ENCODE data around the gene OPRM1. TPM values are rescaled to one million over a fixed set of nuclear protein-coding genes. Genes with fewer than 3 reads are reported as not detected.

The OPRM1 gene
- total RNA-seq, 1 experiment from 2014 or later: not detected

GRCh38 chr6:154249499-154250298, 210.7 kb downstream of the OPRM1 start:
- Mint-ChIP-seq H3K36me3 (ENCODE audit: insufficient read depth in 1 of 3, low read depth in 3 of 3) (no peaks in the 10 kb centered on the region), H3K9me3 (0 out of 5 replicates have a peak, but pooled peaks cover 0 to 2% of the 10 kb centered on the region in 2 experiments), H3K27ac (no peak overlapping the region; a peak in 1 of 7 replicates), H3K27me3 (ENCODE audit: low read depth) (no peaks in the 10 kb centered on the region), H3K4me1 (peaks cover 33 to 43% of the 10 kb centered on the region in 2 experiments), H3K4me3 (no peak overlapping the region)
- Histone ChIP-seq H4K91ac (ENCODE audit: insufficient read length, low read depth, low read length) (no peak overlapping the region), H3K4me2 (ENCODE audit: insufficient read depth, insufficient read length, low read length) (no peak overlapping the region), H3K14ac (ENCODE audit: insufficient read depth, low read length) (no peak overlapping the region), H3K79me1 (ENCODE audit: insufficient read depth, low read depth, low read length, poor library complexity, severe bottlenecking) (no peaks in the 10 kb centered on the region), H3K79me2 (ENCODE audit: insufficient read depth, low read length) (no peaks in the 10 kb centered on the region), H4K8ac (replicated peaks; ENCODE audit: insufficient read length, low read depth, low read length) (no peak overlapping the region), H4K20me1 (ENCODE audit: control insufficient read depth, insufficient read depth, insufficient read length) (no peaks in the 10 kb centered on the region), H2BK12ac (ENCODE audit: insufficient read length, low read depth, low read length) (no peak overlapping the region), H2BK5ac (ENCODE audit: insufficient read length, low read length) (no peak overlapping the region), H3K4me1 (ENCODE audit: insufficient read depth, low read length) (peaks cover 3% of the 10 kb centered on the region; the same call in 1 of the 2 replicates), H3K23me2 (ENCODE audit: insufficient read length, low read depth, low read length, poor library complexity, severe bottlenecking) (no peaks in the 10 kb centered on the region), H2BK15ac (ENCODE audit: low read depth, low read length) (no peak overlapping the region), H3K9ac (ENCODE audit: extremely low read depth, insufficient read length, low read length) (no peak overlapping the region), H3K56ac (ENCODE audit: insufficient read length, low read depth, low read length) (no peak overlapping the region), H3K23ac (ENCODE audit: insufficient read length, low read depth, low read length) (no peak overlapping the region), H3K9me3 (ENCODE audit: control insufficient read depth, low read depth, low read length) (no peaks in the 10 kb centered on the region), H3T11ph (ENCODE audit: low read length) (no peak overlapping the region), H2BK20ac (ENCODE audit: low read depth, low read length, poor library complexity, severe bottlenecking) (no peak overlapping the region), H2BK120ac (ENCODE audit: low read depth, low read length, poor library complexity, severe bottlenecking) (no peak overlapping the region), H2AK5ac (ENCODE audit: insufficient read length, low read length) (no peak overlapping the region), H3K27me3 (ENCODE audit: insufficient read depth, low read length) (no peaks in the 10 kb centered on the region), H3K27ac (ENCODE audit: insufficient read length, low read depth, low read length) (no peak overlapping the region), H3K18ac (ENCODE audit: insufficient read length, low read depth, low read length) (no peak overlapping the region), H3K4ac (ENCODE audit: low read depth, low read length) (no peak overlapping the region), H4K5ac (ENCODE audit: insufficient read length, low read depth, low read length) (no peak overlapping the region), H2AFZ (ENCODE audit: low read length) (no peak overlapping the region)
- whole genome bisulfite sequencing (ENCODE audit: extremely low coverage, insufficient read length, low lambda C conversion rate): no CpG with 5 or more reads among the region's 8 CpGs
- DNase-seq: no peak
- no peak for TF ChIP-seq CTCF (conservative IDR thresholded peaks at IDR 0.05)

Measured in H9 (cell line).